ENCODE results near the gene ST6GAL1.
A peak's percentile ranks its signal among the peaks of the same experiment; 100 is the strongest.

The ST6GAL1 gene

GRCh38 chr3:186915806-186916796 is 14.2 kb upstream of the ST6GAL1 start:
- no peak for DNase-seq

GRCh38 chr3:186917512-186918312 is 12.6 kb upstream of the ST6GAL1 start:
- DNase-seq, result no peak

GRCh38 chr3:186920301-186920700 is 10.0 kb upstream of the ST6GAL1 start:
- no peak for DNase-seq

GRCh38 chr3:186920796-186921195 is 9.5 kb upstream of the ST6GAL1 start:
- DNase-seq, result no peak

GRCh38 chr3:186921578-186921977 is 8.7 kb upstream of the ST6GAL1 start:
- DNase-seq, result no peak

- no peak for DNase-seq
Measured at GRCh38 chr3:186922224-186922623, 8.1 kb upstream of the ST6GAL1 start.

- DNase-seq, result no peak
Measured at GRCh38 chr3:186922790-186923189, 7.5 kb upstream of the ST6GAL1 start.

GRCh38 chr3:186923241-186923640 is 7.1 kb upstream of the ST6GAL1 start:
- no peak for DNase-seq

- peak in 1 of 58 donors; percentile 7 for DNase-seq
Measured at GRCh38 chr3:186925826-186926225, 4.5 kb upstream of the ST6GAL1 start.

- DNase-seq, result peak in 2 of 58 donors; percentile 18 to 47
Measured at GRCh38 chr3:186929186-186929585, 1.1 kb upstream of the ST6GAL1 start.

- no peak for DNase-seq
Measured at GRCh38 chr3:186929685-186930084, 641 bp upstream of the ST6GAL1 start.

- peak in 31 of 58 donors; percentile 14 to 69 (median 37) for DNase-seq
Measured at GRCh38 chr3:186930641-186931531, 560 bp downstream of the ST6GAL1 start.

GRCh38 chr3:186931532-186932280 is 1.4 kb downstream of the ST6GAL1 start:
- peak in 23 of 58 donors; percentile 8 to 50 (median 25) for DNase-seq

GRCh38 chr3:186932281-186933181 is 2.2 kb downstream of the ST6GAL1 start:
- DNase-seq, result peak in 5 of 58 donors; percentile 8 to 32 (median 24)

GRCh38 chr3:186933816-186934215 is 3.5 kb downstream of the ST6GAL1 start:
- DNase-seq, result no peak

- DNase-seq, result no peak
Measured at GRCh38 chr3:186935133-186935532, 4.8 kb downstream of the ST6GAL1 start.

- DNase-seq, result no peak
Measured at GRCh38 chr3:186937017-186937875, 6.9 kb downstream of the ST6GAL1 start.

- DNase-seq, result no peak
Measured at GRCh38 chr3:186938716-186939115, 8.4 kb downstream of the ST6GAL1 start.
